T-helper 22 cell (primary cell): ENCODE measurements around the gene DMD.
"Not testable (repeated sequence)": the region's sequence is repeated elsewhere in the genome, so short reads cannot be mapped to it uniquely, and the experiment has no call there.

Experiments used
- DNase-seq: peaks from one replicate; pipeline ENCODE4 v3.0.0-alpha.2; 2020; ENCODE audit warnings: low read depth

Gene DMD

GRCh38 chrX:32599156-32599555 lies 612.2 kb downstream of the DMD start:
- DNase-seq = no peak

DNA sequence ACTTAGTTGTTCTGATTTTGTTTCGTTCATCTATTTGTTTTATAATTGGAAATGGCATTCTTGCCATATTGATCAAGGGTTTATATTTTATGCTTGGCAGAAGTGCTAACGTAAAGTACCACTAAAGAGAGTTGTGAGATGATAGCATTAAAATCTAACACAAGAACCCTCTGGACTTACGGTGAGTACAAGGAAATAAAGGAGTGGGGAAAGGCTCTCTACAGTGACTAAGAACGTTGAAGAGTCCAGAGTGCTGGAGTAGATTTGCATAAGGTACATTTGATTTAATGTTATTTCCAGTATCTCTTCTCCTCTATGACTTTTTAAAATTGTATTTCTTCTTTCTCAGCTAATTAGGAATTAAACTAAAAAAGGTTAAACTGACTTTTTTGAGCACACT lies 612.6 kb downstream of the DMD start:
- DNase-seq = no peak

- DNase-seq = no peak
These were observed 613.6 kb downstream of the DMD start for GRCh38 chrX:32597777-32598176.

- no peak for DNase-seq
These were observed 618.6 kb downstream of the DMD start for GRCh38 chrX:32592786-32593185.

GRCh38 chrX:32591589-32591988 lies 619.8 kb downstream of the DMD start:
- DNase-seq = no peak

DNA sequence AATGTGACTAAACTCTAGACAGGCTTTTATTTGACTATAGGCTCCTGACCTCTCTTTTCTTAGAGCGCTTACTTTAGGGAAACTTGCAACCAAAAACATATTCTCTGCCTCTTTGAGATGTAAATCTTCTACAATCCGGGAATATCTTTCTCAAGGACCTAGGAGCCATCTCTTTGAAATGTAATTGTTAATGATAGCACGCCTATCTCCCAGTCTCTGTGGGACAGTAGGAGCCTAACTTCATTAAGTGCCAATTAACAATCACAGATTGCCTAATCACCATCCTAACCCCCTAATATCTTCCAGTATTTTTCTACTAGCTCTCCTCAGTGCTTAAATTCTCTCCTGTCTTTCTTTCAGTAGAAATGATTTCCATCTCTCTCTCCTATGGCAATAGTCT lies 628.6 kb downstream of the DMD start:
- DNase-seq = no peak

- DNase-seq = no peak
These were observed 634.5 kb downstream of the DMD start for GRCh38 chrX:32576885-32577284.

GRCh38 chrX:32572644-32573043 lies 638.7 kb downstream of the DMD start:
- no peak for DNase-seq

DNA sequence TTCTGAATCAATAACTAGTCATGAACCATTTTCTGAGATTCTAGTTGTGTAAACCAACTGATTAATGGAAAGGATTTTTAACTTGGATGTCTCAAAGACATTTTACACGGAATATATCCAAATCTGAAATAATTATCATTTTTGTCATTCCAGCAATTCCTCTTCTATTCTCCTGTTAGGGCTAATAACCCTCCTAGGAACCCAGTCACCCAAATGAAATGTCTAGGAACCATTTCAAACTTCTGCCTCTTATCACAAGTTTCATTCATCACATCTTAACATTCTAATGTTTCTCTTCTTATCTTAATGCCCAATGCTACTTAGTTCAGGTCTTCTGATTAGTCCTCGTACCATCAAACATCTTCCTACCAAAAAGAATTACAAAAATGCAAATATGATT lies 639.8 kb downstream of the DMD start:
- DNase-seq = no peak

- no peak for DNase-seq
These were observed 649.1 kb downstream of the DMD start for GRCh38 chrX:32562261-32562660.

- DNase-seq = no peak
These were observed 666.2 kb downstream of the DMD start for GRCh38 chrX:32545101-32545500.

- DNase-seq = no peak
These were observed 672.8 kb downstream of the DMD start for GRCh38 chrX:32538554-32538953.

DNA sequence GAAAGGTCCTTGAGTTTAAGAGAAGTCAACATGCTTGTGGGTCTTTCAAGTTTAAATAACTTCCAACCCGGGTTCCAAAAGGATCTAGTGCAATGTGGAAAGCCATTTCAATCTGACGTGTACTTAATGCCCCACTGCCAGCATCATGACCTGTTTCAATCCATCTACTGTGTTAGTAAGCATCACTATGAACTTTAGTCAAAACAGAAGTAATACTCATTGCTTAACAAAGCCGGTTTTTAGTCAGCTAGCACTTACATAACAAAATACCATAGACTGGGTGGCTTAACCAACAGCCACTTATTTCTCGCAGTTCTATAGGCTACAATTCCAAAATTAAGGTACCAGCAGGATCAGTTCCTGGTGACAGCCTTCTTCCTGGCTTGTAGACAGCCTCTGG lies 677.5 kb downstream of the DMD start:
- DNase-seq = no peak

DNA sequence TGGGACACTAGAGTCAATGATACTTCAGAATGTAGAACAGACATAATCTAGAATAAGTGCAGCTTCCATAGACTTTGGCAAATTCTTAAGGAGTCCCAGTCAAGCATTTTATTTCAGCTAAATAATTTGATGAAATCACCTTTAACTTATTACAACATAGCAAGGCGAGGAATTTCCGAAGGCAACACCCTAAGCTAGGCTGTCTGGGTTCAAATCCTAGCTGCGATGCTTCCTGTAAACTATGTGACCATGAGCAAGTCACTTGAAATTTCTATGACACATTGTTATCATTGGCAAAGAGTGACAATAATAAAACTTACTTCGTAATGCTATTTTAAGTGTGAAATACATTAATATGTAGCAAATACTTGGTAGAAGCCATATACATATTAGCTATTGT lies 679.1 kb downstream of the DMD start:
- no peak for DNase-seq

GRCh38 chrX:32530802-32531403 lies 680.4 kb downstream of the DMD start:
- no peak for DNase-seq

DNA sequence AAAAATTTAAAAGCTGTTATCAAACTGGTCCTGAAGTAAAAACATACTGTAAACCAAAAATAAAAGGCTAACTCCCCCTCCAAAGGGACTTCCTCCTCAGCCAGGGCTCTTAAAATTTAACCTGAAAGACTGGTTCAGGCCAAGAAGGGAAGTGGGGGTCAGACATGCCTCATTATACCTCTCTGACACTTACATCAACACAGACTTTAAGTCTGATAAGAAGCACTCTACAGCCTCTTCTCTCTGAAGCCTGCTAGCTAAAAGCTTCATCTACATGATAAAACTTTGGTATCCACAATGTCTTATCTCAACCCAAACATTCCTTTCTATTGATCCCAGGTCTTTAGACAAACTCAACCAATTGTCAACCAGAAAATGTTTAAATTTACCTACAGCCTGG lies 682.9 kb downstream of the DMD start:
- DNase-seq = not testable (repeated sequence)

GRCh38 chrX:32525234-32525633 lies 686.1 kb downstream of the DMD start:
- DNase-seq = no peak

DNA sequence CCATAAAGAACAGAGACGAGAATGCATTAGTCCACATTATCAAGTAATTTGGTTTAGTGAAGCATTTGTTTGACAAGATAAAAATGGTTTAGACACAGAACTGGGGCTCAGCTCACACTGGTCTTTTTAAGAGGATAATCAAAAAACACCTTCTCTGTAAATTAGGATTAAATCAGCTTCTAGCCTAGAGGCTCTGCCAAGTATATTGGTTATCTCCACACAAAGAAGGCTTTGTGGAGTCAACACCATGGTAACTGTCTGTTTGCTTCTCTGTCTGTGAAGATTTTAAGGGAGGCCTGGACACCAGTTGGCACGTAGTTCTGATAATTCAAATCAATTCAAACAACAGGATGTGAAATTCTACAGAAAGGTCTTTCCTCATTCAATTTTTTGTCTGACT lies 687.0 kb downstream of the DMD start:
- DNase-seq = no peak

- DNase-seq = no peak
These were observed 690.6 kb downstream of the DMD start for GRCh38 chrX:32520789-32521188.

DNA sequence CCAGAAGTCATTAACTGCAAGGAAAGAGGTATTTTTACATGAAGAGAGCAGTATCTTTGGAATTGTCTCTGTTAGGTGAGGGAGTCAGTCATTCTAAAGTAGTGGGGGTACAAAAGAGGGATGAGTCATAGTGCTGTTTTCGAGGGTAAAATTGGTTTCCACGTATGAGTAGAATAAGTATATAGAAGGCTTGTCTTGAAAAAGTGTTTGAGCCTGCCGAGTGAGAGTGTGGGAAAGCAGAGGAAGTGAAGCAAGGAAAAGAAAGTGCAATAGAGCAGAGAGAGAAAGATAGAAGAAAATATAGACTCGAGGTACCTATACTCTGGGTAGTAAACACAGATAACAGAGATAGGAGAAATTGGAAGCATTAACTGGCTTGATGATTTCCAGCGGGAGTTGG lies 696.4 kb downstream of the DMD start:
- DNase-seq = no peak

DNA sequence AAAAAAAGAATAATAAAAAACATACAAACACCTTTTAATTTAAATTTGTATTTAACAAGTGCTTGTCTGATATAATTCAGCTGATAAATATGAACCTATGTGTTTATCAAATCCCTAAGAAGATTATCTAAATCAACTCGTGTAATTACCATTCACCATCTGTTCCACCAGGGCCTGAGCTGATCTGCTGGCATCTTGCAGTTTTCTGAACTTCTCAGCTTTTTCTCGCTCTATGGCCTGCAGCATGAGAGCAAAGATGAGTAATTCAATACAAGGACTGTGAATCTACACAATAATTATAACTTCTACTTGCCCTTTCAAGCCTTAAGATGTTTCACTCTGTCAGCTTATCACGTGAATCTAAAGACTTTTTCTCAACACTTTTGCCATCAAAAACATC lies 709.7 kb downstream of the DMD start:
- no peak for DNase-seq

DNA sequence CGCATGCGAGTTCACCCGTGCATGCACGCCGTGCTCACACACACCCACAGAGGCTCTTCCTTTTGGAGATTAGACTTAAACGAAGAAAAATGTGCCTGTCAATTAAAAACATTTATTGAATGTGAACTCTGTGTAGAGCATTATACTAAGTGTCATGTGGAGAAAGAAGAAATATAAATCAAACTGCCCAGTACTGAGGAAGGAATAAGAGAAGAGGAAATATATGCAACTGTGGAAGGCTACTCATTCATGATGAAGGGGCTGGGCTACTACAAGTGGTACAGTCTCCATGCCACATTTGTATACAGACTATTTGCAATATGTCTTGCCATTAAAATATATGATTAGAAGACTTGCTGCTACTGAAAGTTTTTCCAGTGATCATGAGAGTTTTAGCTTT lies 714.7 kb downstream of the DMD start:
- no peak for DNase-seq

GRCh38 chrX:32495855-32496254 lies 715.5 kb downstream of the DMD start:
- DNase-seq = no peak

- DNase-seq = no peak
These were observed 722.2 kb downstream of the DMD start for GRCh38 chrX:32489125-32489524.
